Central memory CD4-positive, alpha-beta T cell (primary cell): Measurements from ENCODE around the gene TRAPPC8.
"Not testable (repeated sequence)": the region's sequence is repeated elsewhere in the genome, so short reads cannot be mapped to it uniquely, and the experiment has no call there.

Source experiments
- DNase-seq: peaks from one replicate; pipeline ENCODE4 v3.0.0; 2022
- total RNA-seq, 3 experiments: gene quantifications; one replicate each; lab custom pipeline; 2026; lab: John Stamatoyannopoulos, UW

The TRAPPC8 gene
- total RNA-seq, result 92.0 to 140 (median 118) reads per million in 3 experiments

- peak; percentile 95 for DNase-seq
Observed at GRCh38 chr18:31942999-31943877, at the start of gene TRAPPC8. TRAPPC8 (minus strand) TSS chr18:31943128; CDS start chr18:31942764, 364 bp downstream.

GRCh38 chr18:31990823-31991222 is 47.9 kb upstream of the TRAPPC8 start:
- DNase-seq, result no peak

- peak; percentile 30 for DNase-seq
Observed at GRCh38 chr18:31983976-31984375, 41.0 kb upstream of the TRAPPC8 start.

- no peak for DNase-seq
Observed at GRCh38 chr18:31983020-31983419, 40.1 kb upstream of the TRAPPC8 start.

GRCh38 chr18:31980863-31981262 is 37.9 kb upstream of the TRAPPC8 start:
- DNase-seq, result no peak

- DNase-seq, result no peak
Observed at GRCh38 chr18:31979714-31980113, 36.8 kb upstream of the TRAPPC8 start.

- DNase-seq, result no peak
Observed at GRCh38 chr18:31978616-31979015, 35.7 kb upstream of the TRAPPC8 start.

GRCh38 chr18:31977270-31977872 is 34.4 kb upstream of the TRAPPC8 start:
- DNase-seq, result peak; percentile 27

GRCh38 chr18:31976242-31976641 is 33.3 kb upstream of the TRAPPC8 start:
- DNase-seq, result no peak

GRCh38 chr18:31973929-31974546 is 31.1 kb upstream of the TRAPPC8 start:
- DNase-seq, result no peak

- DNase-seq, result no peak
Observed at GRCh38 chr18:31970617-31971016, 27.7 kb upstream of the TRAPPC8 start.

GRCh38 chr18:31965316-31965970 is 22.5 kb upstream of the TRAPPC8 start:
- no peak for DNase-seq

- DNase-seq, result no peak
Observed at GRCh38 chr18:31957728-31958127, 14.8 kb upstream of the TRAPPC8 start.

GRCh38 chr18:31954349-31954748 is 11.4 kb upstream of the TRAPPC8 start:
- DNase-seq, result no peak

GRCh38 chr18:31953699-31954098 is 10.8 kb upstream of the TRAPPC8 start:
- not testable (repeated sequence) for DNase-seq

- DNase-seq, result no peak
Observed at GRCh38 chr18:31952223-31952622, 9.3 kb upstream of the TRAPPC8 start.

GRCh38 chr18:31950583-31950982 is 7.7 kb upstream of the TRAPPC8 start:
- DNase-seq, result no peak

GRCh38 chr18:31948349-31948748 is 5.4 kb upstream of the TRAPPC8 start:
- DNase-seq, result not testable (repeated sequence)

- no peak for DNase-seq
Observed at GRCh38 chr18:31946305-31947046, 3.5 kb upstream of the TRAPPC8 start.

GRCh38 chr18:31943878-31944816 is 1.2 kb upstream of the TRAPPC8 start:
- DNase-seq, result peak; percentile 2
